HEK293 (cell line): ENCODE results near the gene RPS6KA4.

Source experiments
- CTCF ChIA-PET: fragments of 350-600 bp; formaldehyde crosslinking; extraction: SDS; loops from one replicate; lab custom pipeline; 2021; ENCODE audit warnings: antibody characterized with exemption; lab: Yijun Ruan, JAX
- POLR2A ChIA-PET: fragments of 300-600 bp; formaldehyde crosslinking; extraction: SDS; loops from one replicate; lab custom pipeline; 2020; ENCODE audit warnings: antibody characterized with exemption, inconsistent platforms; lab: Yijun Ruan, JAX
- H3K27ac ChIP-seq: fragments of 200-500 bp; sonication (Bioruptor generic); 2 replicates; pipeline ENCODE4 v1.5.1; 2014; ENCODE audit warnings: low read depth, low read length, control low read depth, inconsistent platforms; ENCODE audit errors: extremely low read depth
- H3K36me3 ChIP-seq, 2 experiments: fragments of 200-500 bp in 1 of 2; sonication (Bioruptor generic) in 1 of 2; 1 replicate in 1 of 2; 2 replicates in 1 of 2; pipeline ENCODE4 v1.5.1; 2014 to 2017; ENCODE audit warnings: inconsistent platforms in 2 of 2, low read length in 2 of 2; ENCODE audit not compliant: control insufficient read depth in 2 of 2, insufficient read depth in 1 of 2
- H3K4me1 ChIP-seq: fragments of 200-500 bp; sonication (Bioruptor generic); 2 replicates; pipeline ENCODE4 v1.5.1; 2014; ENCODE audit warnings: mild to moderate bottlenecking, low read length, inconsistent platforms; ENCODE audit not compliant: control insufficient read depth, insufficient read depth
- H3K4me3 ChIP-seq: 2 replicates; pipeline ENCODE4 v1.5.1; 2011; ENCODE audit warnings: low read depth, mild to moderate bottlenecking, control low read depth, low read length, moderate library complexity
- H3K9me3 ChIP-seq: fragments of 200-500 bp; sonication (Bioruptor generic); 2 replicates; pipeline ENCODE4 v1.5.1; 2014; ENCODE audit warnings: low read depth, low read length, inconsistent platforms; ENCODE audit not compliant: control insufficient read depth, insufficient read depth
- EGR2 ChIP-seq: fragments of 450-650 bp; formaldehyde crosslinking; IDR thresholded peaks from 2 replicates; pipeline ENCODE4 v1.5.1; 2016; ENCODE audit warnings: low read depth, missing biosample characterization, missing genetic modification characterization
- GLI2 ChIP-seq: fragments of 450-650 bp; formaldehyde crosslinking; IDR thresholded peaks from 2 replicates; pipeline ENCODE4; 2017; ENCODE audit warnings: missing biosample characterization, missing genetic modification characterization, low read depth, borderline replicate concordance
- HOXA7 ChIP-seq: sonication (generic); formaldehyde crosslinking; IDR thresholded peaks from 2 replicates; pipeline ENCODE4 v1.8.1; 2022; ENCODE audit warnings: missing genetic modification reagents, borderline replicate concordance
- IKZF3 ChIP-seq: fragments of 450-650 bp; IDR thresholded peaks from 2 replicates; pipeline ENCODE4 v1.5.0; 2018; ENCODE audit warnings: missing biosample characterization, mild to moderate bottlenecking, missing genetic modification characterization, moderate library complexity
- SP2 ChIP-seq: fragments of 450-650 bp; formaldehyde crosslinking; IDR thresholded peaks from 2 replicates; pipeline ENCODE4 v1.5.1; 2016; ENCODE audit warnings: missing biosample characterization, missing genetic modification characterization
- SP3 ChIP-seq: fragments of 450-650 bp; formaldehyde crosslinking; IDR thresholded peaks from 2 replicates; pipeline ENCODE4 v1.5.1; 2016; ENCODE audit warnings: missing biosample characterization, missing genetic modification characterization
- ZFHX2 ChIP-seq: fragments of 450-650 bp; formaldehyde crosslinking; conservative IDR thresholded peaks from 2 replicates; pipeline ENCODE4 v1.5.1; 2016; ENCODE audit warnings: missing biosample characterization, missing genetic modification characterization
- ZNF155 ChIP-seq: fragments of 450-650 bp; formaldehyde crosslinking; IDR thresholded peaks from 2 replicates; pipeline ENCODE4 v1.5.1; 2016; ENCODE audit warnings: missing biosample characterization, missing genetic modification characterization
- ZNF266 ChIP-seq: fragments of 450-650 bp; formaldehyde crosslinking; IDR thresholded peaks from 2 replicates; pipeline ENCODE4 v1.5.1; 2016; ENCODE audit warnings: missing biosample characterization, missing genetic modification characterization, low read depth
- ZNF341 ChIP-seq: fragments of 450-650 bp; formaldehyde crosslinking; IDR thresholded peaks from 2 replicates; pipeline ENCODE4; 2016; ENCODE audit warnings: low read depth, missing biosample characterization, missing genetic modification characterization
- ZNF423 ChIP-seq: fragments of 450-650 bp; formaldehyde crosslinking; IDR thresholded peaks from 2 replicates; pipeline ENCODE4 v1.5.1; 2016; ENCODE audit warnings: missing biosample characterization, missing genetic modification characterization
- ZNF48 ChIP-seq: fragments of 450-650 bp; formaldehyde crosslinking; IDR thresholded peaks from 2 replicates; pipeline ENCODE4 v1.5.1; 2016; ENCODE audit warnings: missing biosample characterization, missing genetic modification characterization
- ZNF610 ChIP-seq: fragments of 450-650 bp; formaldehyde crosslinking; IDR thresholded peaks from 2 replicates; pipeline ENCODE4 v1.5.1; 2016; ENCODE audit warnings: missing biosample characterization, missing genetic modification characterization, borderline replicate concordance
- ZNF624 ChIP-seq: fragments of 450-650 bp; formaldehyde crosslinking; IDR thresholded peaks from 2 replicates; pipeline ENCODE4 v1.5.1; 2017; ENCODE audit warnings: missing biosample characterization, missing genetic modification characterization
- ZNF837 ChIP-seq: fragments of 450-650 bp; formaldehyde crosslinking; IDR thresholded peaks from 2 replicates; pipeline ENCODE4 v1.5.1; 2016; ENCODE audit warnings: missing biosample characterization, missing genetic modification characterization
- TF ChIP-seq, protein P1 (sequence below): fragments of 450-650 bp; formaldehyde crosslinking; IDR thresholded peaks from 2 replicates; pipeline ENCODE4 v1.5.1; 2016; ENCODE audit warnings: missing biosample characterization, missing genetic modification characterization, borderline replicate concordance
- TF ChIP-seq, protein P2 (sequence below): fragments of 450-650 bp; formaldehyde crosslinking; IDR thresholded peaks from 2 replicates; pipeline ENCODE4 v1.5.1; 2017; ENCODE audit warnings: missing biosample characterization, mild to moderate bottlenecking, missing genetic modification characterization, moderate library complexity
- TF ChIP-seq, protein P3 (sequence below): fragments of 450-650 bp; formaldehyde crosslinking; IDR thresholded peaks from 2 replicates; pipeline ENCODE4 v1.5.1; 2017; ENCODE audit warnings: missing biosample characterization, missing genetic modification characterization
- TF ChIP-seq, protein P4 (sequence below): fragments of 450-650 bp; formaldehyde crosslinking; IDR thresholded peaks from 2 replicates; pipeline ENCODE4 v1.5.1; 2016; ENCODE audit warnings: missing biosample characterization, missing genetic modification characterization
- TF ChIP-seq, protein P5 (sequence below): fragments of 450-650 bp; IDR thresholded peaks from 2 replicates; pipeline ENCODE4 v1.5.1; 2018; ENCODE audit warnings: missing biosample characterization, mild to moderate bottlenecking, missing genetic modification characterization

RPS6KA4 gene

DNA sequence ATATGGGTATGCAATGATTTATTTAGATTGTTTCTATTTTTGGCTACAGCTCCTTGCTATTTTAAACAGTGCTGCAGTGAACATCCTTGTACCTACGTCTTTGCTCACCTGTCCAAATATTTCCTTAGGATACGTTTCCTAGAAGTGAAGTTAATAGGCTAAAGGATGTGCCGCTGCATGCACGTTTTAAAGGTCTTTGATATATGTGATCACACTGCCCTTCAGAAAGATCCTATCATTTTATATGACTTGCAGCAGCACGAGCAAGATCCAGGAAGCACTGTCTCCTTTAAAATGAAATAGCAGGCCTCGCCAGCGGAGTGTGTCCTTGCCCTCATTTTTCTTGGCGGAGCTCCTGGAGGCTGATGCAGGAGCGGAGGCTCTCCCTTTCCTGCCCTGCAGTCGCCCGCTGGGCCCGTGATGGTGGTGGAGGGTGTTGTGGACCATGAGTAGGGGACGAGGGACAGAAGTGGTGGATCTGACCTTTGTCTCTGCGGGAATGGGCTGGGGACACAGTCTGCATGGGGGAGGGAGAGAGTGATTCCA is 19.4 kb downstream of the RPS6KA4 start:
- Histone ChIP-seq H3K36me3 (no peaks in the 10 kb centered on the region), H3K4me1 (no peaks in the 10 kb centered on the region), H3K27ac (no peak overlapping the region), H3K4me3 (no peak overlapping the region), H3K9me3 (no peaks in the 10 kb centered on the region)
- no peak for TF ChIP-seq ZNF341 (tag by site-specific recombination)
- TF ChIP-seq, protein P1, sequence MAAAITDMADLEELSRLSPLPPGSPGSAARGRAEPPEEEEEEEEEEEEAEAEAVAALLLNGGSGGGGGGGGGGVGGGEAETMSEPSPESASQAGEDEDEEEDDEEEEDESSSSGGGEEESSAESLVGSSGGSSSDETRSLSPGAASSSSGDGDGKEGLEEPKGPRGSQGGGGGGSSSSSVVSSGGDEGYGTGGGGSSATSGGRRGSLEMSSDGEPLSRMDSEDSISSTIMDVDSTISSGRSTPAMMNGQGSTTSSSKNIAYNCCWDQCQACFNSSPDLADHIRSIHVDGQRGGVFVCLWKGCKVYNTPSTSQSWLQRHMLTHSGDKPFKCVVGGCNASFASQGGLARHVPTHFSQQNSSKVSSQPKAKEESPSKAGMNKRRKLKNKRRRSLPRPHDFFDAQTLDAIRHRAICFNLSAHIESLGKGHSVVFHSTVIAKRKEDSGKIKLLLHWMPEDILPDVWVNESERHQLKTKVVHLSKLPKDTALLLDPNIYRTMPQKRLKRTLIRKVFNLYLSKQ (tag by site-specific recombination), result no peak
- TF ChIP-seq SP2 (tag by site-specific recombination), result no peak
- no peak for TF ChIP-seq ZNF837 (tag by site-specific recombination)
- TF ChIP-seq GLI2, result no peak
- TF ChIP-seq ZNF155 (tag by site-specific recombination), result no peak
- TF ChIP-seq IKZF3, result no peak
- POLR2A ChIA-PET, result no interaction called here
- CTCF ChIA-PET, result interaction anchor here (0.6 to 1.2 kb wide), 2 partner anchors 23 to 29 kb away, joined by 4 to 5 read pairs; no protein-coding TSS in a partner anchor

DNA sequence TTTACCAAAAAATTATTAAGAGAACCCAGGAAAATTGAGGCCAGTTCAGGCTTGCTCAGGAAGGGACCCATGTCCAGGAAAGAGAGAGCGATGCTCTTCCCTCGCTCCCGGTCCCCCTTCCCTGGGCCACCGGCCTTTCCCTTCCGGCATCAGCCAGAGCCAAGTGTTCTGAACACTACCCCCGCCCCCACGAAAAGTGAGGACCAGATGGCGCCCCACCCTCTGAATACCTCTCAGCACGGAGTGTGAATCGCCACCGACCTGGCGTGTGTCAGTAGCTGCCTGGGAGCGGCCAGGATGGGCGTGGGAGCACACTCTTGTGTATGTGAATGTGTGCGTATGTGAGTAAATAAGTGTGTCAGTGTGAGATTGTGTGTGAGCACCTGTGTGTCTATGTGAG is 20.2 kb downstream of the RPS6KA4 start:
- TF ChIP-seq ZNF423 (tag by site-specific recombination) (no peak), ZNF266 (tag by site-specific recombination) (no peak)
- Histone ChIP-seq H3K4me3 (no peak overlapping the region), H3K9me3 (no peaks in the 10 kb centered on the region), H3K27ac (no peak overlapping the region), H3K36me3 (no peaks in the 10 kb centered on the region), H3K4me1 (no peaks in the 10 kb centered on the region)
- CTCF ChIA-PET, result no interaction called here
- POLR2A ChIA-PET, result no interaction called here

DNA sequence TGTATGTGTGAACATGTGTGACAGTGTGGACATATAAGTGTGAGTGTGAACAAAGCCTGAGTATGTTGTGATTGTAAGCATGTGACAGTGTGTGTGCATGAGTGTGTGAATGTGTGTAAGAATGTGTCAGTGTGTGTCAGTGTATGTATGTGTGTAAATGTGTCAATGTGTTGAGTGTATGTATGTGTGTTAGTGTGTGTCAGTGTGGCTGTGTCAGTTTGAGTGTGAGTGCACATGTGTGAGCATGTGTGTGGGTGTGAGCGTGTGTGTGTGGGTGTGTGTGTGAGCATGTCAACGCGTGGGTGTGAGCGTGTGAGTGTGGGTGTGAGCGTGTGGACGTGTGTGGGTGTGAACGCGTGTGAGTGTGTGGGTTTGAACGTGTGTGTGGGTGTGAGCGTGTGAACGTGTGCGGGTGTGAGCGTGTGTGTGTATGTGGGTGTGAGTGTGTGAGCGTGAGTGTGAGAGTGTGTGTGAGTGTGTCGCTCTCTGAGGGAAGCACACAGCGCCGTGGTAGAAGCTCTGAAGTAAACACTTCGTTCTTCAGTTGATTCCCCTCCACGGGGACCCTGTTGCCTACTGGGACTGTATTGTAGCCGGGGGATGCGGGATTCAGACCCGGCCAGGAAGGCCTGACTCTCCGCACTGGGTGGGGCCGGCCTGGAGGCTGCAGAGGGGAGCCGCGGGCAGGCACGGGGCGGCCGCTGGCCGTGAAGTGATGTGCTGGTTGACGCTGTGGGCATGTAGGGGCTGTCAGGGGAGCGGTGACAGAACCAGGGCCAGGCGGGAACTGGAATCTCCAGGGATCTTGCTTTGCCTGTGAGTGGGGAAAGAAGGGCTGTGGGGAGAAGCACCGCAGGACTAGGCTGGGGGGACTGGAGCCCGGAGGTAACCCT is 21.1 kb downstream of the RPS6KA4 start:
- no peaks in the 10 kb centered on the region for H3K9me3 ChIP-seq
- H3K36me3 ChIP-seq, result no peaks in the 10 kb centered on the region
- no peak overlapping the region for H3K27ac ChIP-seq
- ChIA-PET CTCF (interaction anchor here (0.6 to 1.5 kb wide), 4 partner anchors 23 to 407 kb away, joined by 3 to 5 read pairs (median 4); no protein-coding TSS in a partner anchor), POLR2A (no interaction called here)
- TF ChIP-seq ZNF624 (tag by site-specific recombination) (no peak), EGR2 (tag by site-specific recombination) (peak; percentile 97), ZFHX2 (tag by site-specific recombination) (peak; percentile 98), HOXA7 (CRISPR knock-in tag) (no peak), ZNF48 (tag by site-specific recombination) (0 out of 2 replicates have a peak, but pooled peaks have one; percentile 44), ZNF610 (tag by site-specific recombination) (no peak), SP3 (tag by site-specific recombination) (no peak)
- TF ChIP-seq, protein P2, sequence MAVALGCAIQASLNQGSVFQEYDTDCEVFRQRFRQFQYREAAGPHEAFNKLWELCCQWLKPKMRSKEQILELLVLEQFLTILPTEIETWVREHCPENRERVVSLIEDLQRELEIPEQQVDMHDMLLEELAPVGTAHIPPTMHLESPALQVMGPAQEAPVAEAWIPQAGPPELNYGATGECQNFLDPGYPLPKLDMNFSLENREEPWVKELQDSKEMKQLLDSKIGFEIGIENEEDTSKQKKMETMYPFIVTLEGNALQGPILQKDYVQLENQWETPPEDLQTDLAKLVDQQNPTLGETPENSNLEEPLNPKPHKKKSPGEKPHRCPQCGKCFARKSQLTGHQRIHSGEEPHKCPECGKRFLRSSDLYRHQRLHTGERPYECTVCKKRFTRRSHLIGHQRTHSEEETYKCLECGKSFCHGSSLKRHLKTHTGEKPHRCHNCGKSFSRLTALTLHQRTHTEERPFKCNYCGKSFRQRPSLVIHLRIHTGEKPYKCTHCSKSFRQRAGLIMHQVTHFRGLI (tag by site-specific recombination), result no peak
- TF ChIP-seq, protein P3, sequence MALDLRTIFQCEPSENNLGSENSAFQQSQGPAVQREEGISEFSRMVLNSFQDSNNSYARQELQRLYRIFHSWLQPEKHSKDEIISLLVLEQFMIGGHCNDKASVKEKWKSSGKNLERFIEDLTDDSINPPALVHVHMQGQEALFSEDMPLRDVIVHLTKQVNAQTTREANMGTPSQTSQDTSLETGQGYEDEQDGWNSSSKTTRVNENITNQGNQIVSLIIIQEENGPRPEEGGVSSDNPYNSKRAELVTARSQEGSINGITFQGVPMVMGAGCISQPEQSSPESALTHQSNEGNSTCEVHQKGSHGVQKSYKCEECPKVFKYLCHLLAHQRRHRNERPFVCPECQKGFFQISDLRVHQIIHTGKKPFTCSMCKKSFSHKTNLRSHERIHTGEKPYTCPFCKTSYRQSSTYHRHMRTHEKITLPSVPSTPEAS (tag by site-specific recombination), result peak; percentile 89
- TF ChIP-seq, protein P4, sequence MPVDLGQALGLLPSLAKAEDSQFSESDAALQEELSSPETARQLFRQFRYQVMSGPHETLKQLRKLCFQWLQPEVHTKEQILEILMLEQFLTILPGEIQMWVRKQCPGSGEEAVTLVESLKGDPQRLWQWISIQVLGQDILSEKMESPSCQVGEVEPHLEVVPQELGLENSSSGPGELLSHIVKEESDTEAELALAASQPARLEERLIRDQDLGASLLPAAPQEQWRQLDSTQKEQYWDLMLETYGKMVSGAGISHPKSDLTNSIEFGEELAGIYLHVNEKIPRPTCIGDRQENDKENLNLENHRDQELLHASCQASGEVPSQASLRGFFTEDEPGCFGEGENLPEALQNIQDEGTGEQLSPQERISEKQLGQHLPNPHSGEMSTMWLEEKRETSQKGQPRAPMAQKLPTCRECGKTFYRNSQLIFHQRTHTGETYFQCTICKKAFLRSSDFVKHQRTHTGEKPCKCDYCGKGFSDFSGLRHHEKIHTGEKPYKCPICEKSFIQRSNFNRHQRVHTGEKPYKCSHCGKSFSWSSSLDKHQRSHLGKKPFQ, result peak; percentile 96
- TF ChIP-seq, protein P5, sequence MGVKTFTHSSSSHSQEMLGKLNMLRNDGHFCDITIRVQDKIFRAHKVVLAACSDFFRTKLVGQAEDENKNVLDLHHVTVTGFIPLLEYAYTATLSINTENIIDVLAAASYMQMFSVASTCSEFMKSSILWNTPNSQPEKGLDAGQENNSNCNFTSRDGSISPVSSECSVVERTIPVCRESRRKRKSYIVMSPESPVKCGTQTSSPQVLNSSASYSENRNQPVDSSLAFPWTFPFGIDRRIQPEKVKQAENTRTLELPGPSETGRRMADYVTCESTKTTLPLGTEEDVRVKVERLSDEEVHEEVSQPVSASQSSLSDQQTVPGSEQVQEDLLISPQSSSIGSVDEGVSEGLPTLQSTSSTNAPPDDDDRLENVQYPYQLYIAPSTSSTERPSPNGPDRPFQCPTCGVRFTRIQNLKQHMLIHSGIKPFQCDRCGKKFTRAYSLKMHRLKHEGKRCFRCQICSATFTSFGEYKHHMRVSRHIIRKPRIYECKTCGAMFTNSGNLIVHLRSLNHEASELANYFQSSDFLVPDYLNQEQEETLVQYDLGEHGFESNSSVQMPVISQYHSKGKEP, result no peak
- H3K4me1 ChIP-seq, result no peaks in the 10 kb centered on the region
- H3K4me3 ChIP-seq, result no peak overlapping the region
